ENCODE data around the gene DHDH.

DNA sequence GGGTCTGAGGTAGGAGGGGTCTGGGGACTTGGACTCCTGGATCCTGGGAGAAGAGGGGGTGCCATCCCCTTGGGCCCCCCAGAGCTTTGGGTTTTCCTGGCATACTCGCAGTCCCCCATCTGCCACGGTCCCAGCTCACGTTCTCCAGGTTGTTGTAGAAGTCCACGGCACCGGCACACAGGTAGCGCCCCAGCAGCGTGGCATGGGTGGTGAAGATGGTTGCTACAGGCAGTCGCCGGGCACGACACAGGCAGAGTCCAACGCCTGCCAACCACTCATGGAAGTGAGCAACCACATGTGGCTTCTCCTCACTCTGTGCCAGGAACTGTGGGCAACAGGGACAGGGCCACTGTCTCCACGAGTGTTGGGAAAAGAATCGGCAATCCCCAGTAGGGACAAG lies 52.2 kb downstream of the DHDH start:
- TF ChIP-seq, protein P1, sequence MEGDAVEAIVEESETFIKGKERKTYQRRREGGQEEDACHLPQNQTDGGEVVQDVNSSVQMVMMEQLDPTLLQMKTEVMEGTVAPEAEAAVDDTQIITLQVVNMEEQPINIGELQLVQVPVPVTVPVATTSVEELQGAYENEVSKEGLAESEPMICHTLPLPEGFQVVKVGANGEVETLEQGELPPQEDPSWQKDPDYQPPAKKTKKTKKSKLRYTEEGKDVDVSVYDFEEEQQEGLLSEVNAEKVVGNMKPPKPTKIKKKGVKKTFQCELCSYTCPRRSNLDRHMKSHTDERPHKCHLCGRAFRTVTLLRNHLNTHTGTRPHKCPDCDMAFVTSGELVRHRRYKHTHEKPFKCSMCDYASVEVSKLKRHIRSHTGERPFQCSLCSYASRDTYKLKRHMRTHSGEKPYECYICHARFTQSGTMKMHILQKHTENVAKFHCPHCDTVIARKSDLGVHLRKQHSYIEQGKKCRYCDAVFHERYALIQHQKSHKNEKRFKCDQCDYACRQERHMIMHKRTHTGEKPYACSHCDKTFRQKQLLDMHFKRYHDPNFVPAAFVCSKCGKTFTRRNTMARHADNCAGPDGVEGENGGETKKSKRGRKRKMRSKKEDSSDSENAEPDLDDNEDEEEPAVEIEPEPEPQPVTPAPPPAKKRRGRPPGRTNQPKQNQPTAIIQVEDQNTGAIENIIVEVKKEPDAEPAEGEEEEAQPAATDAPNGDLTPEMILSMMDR (IDR thresholded peaks at IDR 0.05; ENCODE audit: borderline replicate concordance, extremely low read depth, low read length, poor library complexity, severe bottlenecking) = no peak
- TF ChIP-seq EZH2 (IDR thresholded peaks at IDR 0.05; ENCODE audit: borderline replicate concordance, low read depth, low read length, severe bottlenecking) = no peak

Data from DND-41 (cell line).